T-cell (primary cell): Measurements from ENCODE around the gene PAPPA. TPM values are rescaled to one million over a fixed set of nuclear protein-coding genes. Genes with fewer than 3 reads are reported as not detected.

Source experiments
- ATAC-seq, 4 experiments: fragments of 200-7000 bp in 3 of 4; fragments of 150-1000 bp in 1 of 4; cut with Tn5 transposase; replicated peaks in 1 of 4; 1 replicate in 3 of 4; 2 replicates in 1 of 4; pipeline ENCODE4 v1.10.0; 2021; ENCODE audit warnings: moderate library complexity in 3 of 4, mild to moderate bottlenecking in 2 of 4, moderate number of reproducible peaks in 1 of 4
- CTCF ChIA-PET, 2 donors: fragments of 300-600 bp; sonication (Branson Sonifier 250); formaldehyde crosslinking; loops; one replicate each; lab custom pipeline; 2022; ENCODE audit warnings: antibody characterized with exemption in 2 of 2; lab: Charles Lee
- POLR2A ChIA-PET, 2 donors: fragments of 300-600 bp; sonication (Branson Sonifier 250); formaldehyde crosslinking; loops; one replicate each; lab custom pipeline; 2022; ENCODE audit warnings: antibody characterized with exemption in 2 of 2; lab: Charles Lee
- DNase-seq, 35 experiments: peaks; one replicate each; pipeline versions ENCODE4 v3.0.0 to v3.0.0-alpha.2; 2013 to 2023
- H3K27ac ChIP-seq: one replicate; pipeline ENCODE4 v1.5.1; 2013; ENCODE audit warnings: low read length
- H3K27me3 ChIP-seq, 2 experiments: replicated peaks in 1 of 2; 1 replicate in 1 of 2; 2 replicates in 1 of 2; pipeline versions ENCODE4 v1.6.1 to v1.7.0; 2013; ENCODE audit warnings: low read length in 1 of 2, mixed read lengths in 1 of 2; ENCODE audit not compliant: control insufficient read depth in 2 of 2, insufficient read depth in 2 of 2; ENCODE audit errors: extremely low read depth in 1 of 2
- H3K36me3 ChIP-seq, 2 donors: 1 replicate in 1 of 2; 2 replicates in 1 of 2; pipeline versions ENCODE4 v1.6.1 to v1.7.0; 2013; ENCODE audit warnings: low read length in 1 of 2; ENCODE audit not compliant: control insufficient read depth in 2 of 2, insufficient read depth in 1 of 2; ENCODE audit errors: extremely low read depth in 1 of 2
- H3K4me1 ChIP-seq, 2 experiments: 1 replicate in 1 of 2; 2 replicates in 1 of 2; pipeline versions ENCODE4 v1.6.1 to v1.7.0; 2013; ENCODE audit warnings: low read length in 2 of 2, mixed read lengths in 1 of 2; ENCODE audit not compliant: insufficient read depth in 2 of 2, control insufficient read depth in 1 of 2; ENCODE audit errors: extremely low read depth in 1 of 2
- H3K4me3 ChIP-seq, 2 donors: 1 replicate in 1 of 2; 2 replicates in 1 of 2; pipeline versions ENCODE4 v1.5.1 to v1.7.0; 2013; ENCODE audit warnings: mild to moderate bottlenecking in 2 of 2, low read length in 1 of 2, moderate library complexity in 1 of 2; ENCODE audit not compliant: control insufficient read depth in 1 of 2; ENCODE audit errors: extremely low read depth in 1 of 2
- H3K9me3 ChIP-seq: 2 replicates; pipeline ENCODE4 v1.7.0; 2013
- H3K27ac Mint-ChIP-seq, 2 donors: one replicate each; pipeline ENCODE4 v1.8.0; 2020 to 2021; ENCODE audit warnings: mild to moderate bottlenecking in 2 of 2, mixed read lengths in 2 of 2
- H3K27me3 Mint-ChIP-seq, 2 donors: one replicate each; pipeline ENCODE4 v1.8.0; 2021 to 2022; ENCODE audit warnings: mixed read lengths in 2 of 2
- H3K36me3 Mint-ChIP-seq: one replicate; pipeline ENCODE4 v1.8.0; 2021; ENCODE audit warnings: mixed read lengths
- H3K4me1 Mint-ChIP-seq, 3 donors: one replicate each; pipeline ENCODE4 v1.8.0; 2020 to 2022; ENCODE audit warnings: mixed read lengths in 3 of 3, mild to moderate bottlenecking in 1 of 3
- H3K4me3 Mint-ChIP-seq, 3 donors: one replicate each; pipeline ENCODE4 v1.8.0; 2020 to 2022; ENCODE audit warnings: mild to moderate bottlenecking in 3 of 3, mixed read lengths in 3 of 3, moderate library complexity in 3 of 3
- H3K9me3 Mint-ChIP-seq, 3 donors: one replicate each; pipeline ENCODE4 v1.8.0; 2020 to 2022; ENCODE audit warnings: mixed read lengths in 3 of 3
- WGBS: methylation state at CpG from one replicate; pipeline ENCODE4 v1.1.5; 2013; ENCODE audit warnings: missing lambda C conversion rate; ENCODE audit not compliant: insufficient coverage; 5-methylcytosine and 5-hydroxymethylcytosine counted together
- total RNA-seq, 35 experiments: library from RNA in 6 of 35; stranded (reverse) in 6 of 35; fragments of 120-200 nt in 1 of 35; gene quantifications; one replicate each; pipeline versions ENCODE4 v1.2.1 to v1.2.4 and lab custom pipeline; 2013 to 2026

The PAPPA gene
- total RNA-seq, 5 donors from 2014 or later (not counting 1 experiment from before 2014, with no cell fraction given): 0.03 to 0.09 (median 0.07) TPM; not detected in 2

- POLR2A ChIA-PET: no interaction called here
- 93% methylated on average over 5 of the region's 11 CpGs for WGBS
- Histone ChIP-seq H3K4me3 (no peak overlapping the region), H3K27ac (no peak overlapping the region), H3K4me1 (no peaks in the 10 kb centered on the region), H3K9me3 (no peaks in the 10 kb centered on the region), H3K27me3 (no peaks in the 10 kb centered on the region), H3K36me3 (peaks cover 0 to 14% of the 10 kb centered on the region in 2 donors)
- H3K27me3 Mint-ChIP-seq: no peaks in the 10 kb centered on the region
- H3K9me3 Mint-ChIP-seq: peaks cover 4 to 6% (median 5%) of the 10 kb centered on the region in 3 donors
- H3K4me3 Mint-ChIP-seq: no peak overlapping the region
- H3K4me1 Mint-ChIP-seq: no peaks in the 10 kb centered on the region
- CTCF ChIA-PET: no interaction called here
- H3K27ac Mint-ChIP-seq: no peak overlapping the region
- ATAC-seq (no peak), DNase-seq (no peak)
- H3K36me3 Mint-ChIP-seq: peaks cover 67% of the 10 kb centered on the region
Measured at GRCh38 chr9:116437411-116438370, 284.1 kb downstream of the PAPPA start.

DNA sequence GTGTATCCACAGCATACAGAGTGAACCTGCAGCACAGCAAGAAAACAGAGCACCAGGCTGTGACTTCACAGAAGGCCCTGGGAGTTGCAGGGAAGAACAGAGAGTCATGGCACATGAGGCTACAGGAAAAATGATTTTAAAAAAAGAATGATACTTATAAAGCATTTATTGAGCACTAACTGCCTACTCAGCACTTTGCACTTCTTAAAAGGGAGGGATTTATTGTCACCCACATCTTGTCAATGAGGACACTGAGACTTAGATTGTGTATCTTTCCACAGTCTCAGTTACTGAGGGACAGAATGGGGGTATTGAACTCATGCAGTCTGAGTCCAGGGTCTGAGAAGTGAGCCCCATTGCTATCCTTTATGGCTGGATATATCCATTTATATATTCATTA is 288.9 kb downstream of the PAPPA start:
- ChIA-PET POLR2A (no interaction called here), CTCF (no interaction called here)
- no peaks in the 10 kb centered on the region for H3K9me3 ChIP-seq
- H3K27ac ChIP-seq: no peak overlapping the region
- H3K27me3 ChIP-seq: no peaks in the 10 kb centered on the region
- ATAC-seq (no peak), DNase-seq (no peak)
- Mint-ChIP-seq H3K27ac (no peak overlapping the region), H3K9me3 (peaks cover 4 to 6% (median 5%) of the 10 kb centered on the region in 3 donors), H3K4me1 (no peaks in the 10 kb centered on the region), H3K27me3 (no peaks in the 10 kb centered on the region), H3K36me3 (peaks cover 53% of the 10 kb centered on the region), H3K4me3 (no peak overlapping the region)
- no peak overlapping the region for H3K4me3 ChIP-seq
- no peaks in the 10 kb centered on the region for H3K4me1 ChIP-seq
- H3K36me3 ChIP-seq: peaks cover 0 to 14% of the 10 kb centered on the region in 2 donors

GRCh38 chr9:116447934-116448333 is 294.3 kb downstream of the PAPPA start:
- no peaks in the 10 kb centered on the region for H3K9me3 ChIP-seq
- no peak overlapping the region for H3K27ac ChIP-seq
- no peaks in the 10 kb centered on the region for H3K27me3 Mint-ChIP-seq
- no peaks in the 10 kb centered on the region for H3K27me3 ChIP-seq
- no peaks in the 10 kb centered on the region for H3K36me3 ChIP-seq
- H3K4me3 ChIP-seq: no peak overlapping the region
- H3K4me1 Mint-ChIP-seq: no peaks in the 10 kb centered on the region
- ChIA-PET CTCF (no interaction called here), POLR2A (no interaction called here)
- no peaks in the 10 kb centered on the region for H3K4me1 ChIP-seq
- no peaks in the 10 kb centered on the region for H3K9me3 Mint-ChIP-seq
- WGBS: 32% methylated on average over 5 of the region's 6 CpGs
- ATAC-seq: no peak
- H3K36me3 Mint-ChIP-seq: peaks cover 14% of the 10 kb centered on the region
- H3K4me3 Mint-ChIP-seq: no peak overlapping the region
- DNase-seq: no peak
- no peak overlapping the region for H3K27ac Mint-ChIP-seq

GRCh38 chr9:116448431-116448830 is 294.8 kb downstream of the PAPPA start:
- Histone ChIP-seq H3K27me3 (no peaks in the 10 kb centered on the region), H3K27ac (no peak overlapping the region), H3K4me1 (no peaks in the 10 kb centered on the region), H3K36me3 (no peaks in the 10 kb centered on the region), H3K4me3 (no peak overlapping the region), H3K9me3 (no peaks in the 10 kb centered on the region)
- WGBS: 30% methylated on average over 2 of the region's 3 CpGs
- no peak overlapping the region for H3K4me3 Mint-ChIP-seq
- H3K27ac Mint-ChIP-seq: no peak overlapping the region
- CTCF ChIA-PET: no interaction called here
- POLR2A ChIA-PET: no interaction called here
- no peaks in the 10 kb centered on the region for H3K27me3 Mint-ChIP-seq
- no peaks in the 10 kb centered on the region for H3K9me3 Mint-ChIP-seq
- H3K36me3 Mint-ChIP-seq: peaks cover 14% of the 10 kb centered on the region
- ATAC-seq (no peak), DNase-seq (no peak)
- H3K4me1 Mint-ChIP-seq: no peaks in the 10 kb centered on the region

- Mint-ChIP-seq H3K9me3 (no peaks in the 10 kb centered on the region), H3K27me3 (no peaks in the 10 kb centered on the region), H3K27ac (no peak overlapping the region), H3K36me3 (peaks cover 14% of the 10 kb centered on the region), H3K4me1 (no peaks in the 10 kb centered on the region), H3K4me3 (no peak overlapping the region)
- no peaks in the 10 kb centered on the region for H3K4me1 ChIP-seq
- no peaks in the 10 kb centered on the region for H3K9me3 ChIP-seq
- CTCF ChIA-PET: no interaction called here
- no peak overlapping the region for H3K27ac ChIP-seq
- no peaks in the 10 kb centered on the region for H3K36me3 ChIP-seq
- H3K4me3 ChIP-seq: no peak overlapping the region
- no peaks in the 10 kb centered on the region for H3K27me3 ChIP-seq
- POLR2A ChIA-PET: no interaction called here
- DNase-seq: no peak
- ATAC-seq: no peak
- no CpG with 5 or more reads among the region's 3 CpGs for WGBS
Measured at GRCh38 chr9:116449949-116450348, 296.4 kb downstream of the PAPPA start.

GRCh38 chr9:116450378-116451139 is 297.0 kb downstream of the PAPPA start:
- Mint-ChIP-seq H3K4me3 (no peak overlapping the region), H3K27me3 (no peaks in the 10 kb centered on the region), H3K9me3 (no peaks in the 10 kb centered on the region), H3K27ac (no peak overlapping the region), H3K36me3 (peaks cover 12% of the 10 kb centered on the region), H3K4me1 (no peaks in the 10 kb centered on the region)
- no peak overlapping the region for H3K4me3 ChIP-seq
- DNase-seq (no peak), ATAC-seq (no peak)
- ChIA-PET POLR2A (no interaction called here), CTCF (no interaction called here)
- H3K27me3 ChIP-seq: no peaks in the 10 kb centered on the region
- H3K9me3 ChIP-seq: no peaks in the 10 kb centered on the region
- H3K4me1 ChIP-seq: no peaks in the 10 kb centered on the region
- WGBS: 22% methylated on average over 1 of the region's 3 CpGs
- no peaks in the 10 kb centered on the region for H3K36me3 ChIP-seq
- H3K27ac ChIP-seq: no peak overlapping the region
